Measurements from ENCODE around the gene TSPAN18. TPM values are rescaled to one million over a fixed set of nuclear protein-coding genes. Genes with fewer than 3 reads are reported as not detected.
A peak's percentile ranks its signal among the peaks of the same experiment; 100 is the strongest.

TSPAN18 gene
- total and polyA plus RNA-seq, 2 experiments from 2014 or later = 68.6 to 82.8 TPM

DNA sequence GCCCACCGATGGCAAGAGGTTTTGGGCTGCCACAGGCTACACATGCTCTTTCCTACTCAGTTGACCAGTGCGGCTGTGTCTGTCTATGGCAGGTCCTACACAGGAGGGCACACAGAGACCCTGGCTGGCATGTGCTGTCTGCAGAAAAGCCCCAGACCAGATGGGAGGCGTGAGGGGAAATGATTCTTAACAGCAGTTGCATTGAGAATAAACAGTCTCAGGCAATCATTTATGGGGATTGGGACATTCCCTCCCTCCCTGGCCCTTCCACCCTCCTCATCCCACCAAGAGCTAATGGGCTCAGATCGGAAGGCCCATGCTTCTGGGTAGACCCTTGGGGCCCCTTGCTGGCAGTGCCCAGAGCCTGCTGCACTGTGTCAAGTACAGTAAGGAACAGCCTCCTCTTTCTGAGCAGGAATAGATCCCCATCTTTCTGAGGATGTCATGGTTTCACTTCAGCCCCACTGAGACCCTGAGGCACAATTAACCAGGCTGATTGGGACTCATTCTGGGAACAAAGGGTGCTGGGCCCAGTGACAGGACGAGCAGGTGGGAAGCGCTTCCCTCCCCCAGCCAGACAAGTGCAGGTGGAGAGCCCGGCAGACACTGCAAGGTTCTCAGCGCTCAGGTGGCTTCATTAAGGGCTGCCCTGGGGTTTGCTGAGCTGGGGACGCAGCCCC lies 28.3 kb downstream of the TSPAN18 start:
- Histone ChIP-seq H3K4me1 (ENCODE audit: low read depth) (peaks cover 17% of the 10 kb centered on the region), H3K27ac (no peak overlapping the region), H3K9me3 (ENCODE audit: low read depth) (no peaks in the 10 kb centered on the region), H3K36me3 (no peaks in the 10 kb centered on the region), H3K27me3 (no peaks in the 10 kb centered on the region), H3K4me3 (no peak overlapping the region)
- no peak for DNase-seq (ENCODE audit: low read depth in 1 of 2, low spot score in 1 of 2)
- TF ChIP-seq, protein P1, sequence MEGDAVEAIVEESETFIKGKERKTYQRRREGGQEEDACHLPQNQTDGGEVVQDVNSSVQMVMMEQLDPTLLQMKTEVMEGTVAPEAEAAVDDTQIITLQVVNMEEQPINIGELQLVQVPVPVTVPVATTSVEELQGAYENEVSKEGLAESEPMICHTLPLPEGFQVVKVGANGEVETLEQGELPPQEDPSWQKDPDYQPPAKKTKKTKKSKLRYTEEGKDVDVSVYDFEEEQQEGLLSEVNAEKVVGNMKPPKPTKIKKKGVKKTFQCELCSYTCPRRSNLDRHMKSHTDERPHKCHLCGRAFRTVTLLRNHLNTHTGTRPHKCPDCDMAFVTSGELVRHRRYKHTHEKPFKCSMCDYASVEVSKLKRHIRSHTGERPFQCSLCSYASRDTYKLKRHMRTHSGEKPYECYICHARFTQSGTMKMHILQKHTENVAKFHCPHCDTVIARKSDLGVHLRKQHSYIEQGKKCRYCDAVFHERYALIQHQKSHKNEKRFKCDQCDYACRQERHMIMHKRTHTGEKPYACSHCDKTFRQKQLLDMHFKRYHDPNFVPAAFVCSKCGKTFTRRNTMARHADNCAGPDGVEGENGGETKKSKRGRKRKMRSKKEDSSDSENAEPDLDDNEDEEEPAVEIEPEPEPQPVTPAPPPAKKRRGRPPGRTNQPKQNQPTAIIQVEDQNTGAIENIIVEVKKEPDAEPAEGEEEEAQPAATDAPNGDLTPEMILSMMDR (IDR thresholded peaks at IDR 0.05; ENCODE audit: low read depth, low read length) = no peak

DNA sequence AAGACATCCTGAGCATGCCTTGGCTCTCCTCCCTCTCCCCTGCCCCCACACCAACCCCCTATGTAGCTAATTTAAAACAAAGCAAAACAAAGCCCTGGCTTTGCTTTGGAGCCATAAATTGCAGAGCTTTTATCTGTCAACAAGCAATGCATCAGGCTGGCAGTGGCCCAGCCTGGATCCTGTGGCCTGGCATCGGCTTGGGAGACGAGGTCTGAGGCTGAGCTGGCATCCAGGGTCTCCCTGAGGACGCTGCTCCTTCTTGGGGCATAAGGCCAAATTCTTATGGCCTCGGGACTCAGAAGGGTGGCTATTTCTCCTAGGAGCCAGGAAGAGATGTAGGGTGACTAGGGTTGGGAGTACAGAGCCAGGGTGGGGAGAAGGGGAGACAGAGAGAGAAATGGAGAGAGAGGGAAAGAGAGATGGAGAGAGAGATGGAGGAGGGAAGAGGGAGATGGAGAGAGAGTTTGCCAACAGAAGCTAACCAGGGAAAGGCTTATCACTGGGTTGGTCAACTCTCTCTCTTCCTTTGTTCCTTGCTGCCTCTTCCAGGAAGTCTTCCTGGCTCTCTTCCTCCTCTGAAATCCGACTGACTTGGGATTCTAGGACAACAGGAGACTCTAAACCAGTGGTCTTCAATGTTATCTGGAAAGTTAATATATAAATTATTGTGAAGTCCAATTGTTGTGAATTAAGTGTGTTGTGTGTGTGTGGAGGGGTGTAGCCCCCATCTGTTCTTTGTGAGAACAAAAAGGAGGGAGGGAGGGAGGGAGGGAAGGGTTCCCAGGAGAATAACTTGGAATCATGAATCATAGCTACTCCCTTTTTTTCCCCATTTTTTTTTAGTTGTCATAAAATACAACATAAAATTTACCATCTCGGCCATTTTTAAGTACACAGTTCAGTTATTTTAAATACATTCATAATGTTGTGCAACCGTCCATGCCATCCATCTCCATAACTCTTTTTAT lies 29.1 kb downstream of the TSPAN18 start:
- no peaks in the 10 kb centered on the region for H3K36me3 ChIP-seq
- DNase-seq (ENCODE audit: low read depth in 1 of 2, low spot score in 1 of 2) = no peak
- no peak overlapping the region for H3K4me3 ChIP-seq
- H3K27me3 ChIP-seq = no peaks in the 10 kb centered on the region
- no peaks in the 10 kb centered on the region for H3K9me3 ChIP-seq (ENCODE audit: low read depth)
- TF ChIP-seq, protein P1 (IDR thresholded peaks at IDR 0.05; ENCODE audit: low read depth, low read length) = no peak
- H3K4me1 ChIP-seq (ENCODE audit: low read depth) = peaks cover 26% of the 10 kb centered on the region
- H3K27ac ChIP-seq = no peak overlapping the region

DNA sequence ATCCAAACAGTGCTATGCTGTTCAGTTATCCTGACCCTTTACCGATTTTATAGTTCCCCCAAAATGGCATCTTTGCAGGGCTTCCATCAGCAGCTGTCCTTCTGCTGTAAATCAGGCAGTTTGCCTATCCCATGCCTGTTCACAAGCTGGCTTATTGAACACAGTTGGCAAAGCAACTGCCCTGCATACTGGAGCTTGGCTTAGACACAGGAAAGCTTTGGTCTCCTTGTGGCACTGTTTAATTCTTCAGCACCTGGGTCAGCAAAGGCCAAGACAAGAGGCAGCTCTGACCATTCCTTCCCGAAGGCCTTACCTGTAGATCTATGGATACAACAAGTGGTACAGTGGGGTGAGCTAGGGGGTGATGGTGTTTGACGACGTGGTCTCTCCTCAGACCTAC lies 32.2 kb downstream of the TSPAN18 start:
- Histone ChIP-seq H3K36me3 (no peaks in the 10 kb centered on the region), H3K27me3 (no peaks in the 10 kb centered on the region), H3K9me3 (ENCODE audit: low read depth) (no peaks in the 10 kb centered on the region), H3K27ac (no peak overlapping the region), H3K4me3 (no peak overlapping the region), H3K4me1 (ENCODE audit: low read depth) (peaks cover 51% of the 10 kb centered on the region)
- DNase-seq (ENCODE audit: low read depth in 1 of 2, low spot score in 1 of 2) = no peak
- TF ChIP-seq, protein P1 (IDR thresholded peaks at IDR 0.05; ENCODE audit: low read depth, low read length) = no peak

- H3K4me1 ChIP-seq (ENCODE audit: low read depth) = peaks cover 52% of the 10 kb centered on the region
- H3K9me3 ChIP-seq (ENCODE audit: low read depth) = no peaks in the 10 kb centered on the region
- no peak overlapping the region for H3K4me3 ChIP-seq
- peak overlapping the region; percentile 94 for H3K27ac ChIP-seq
- no peaks in the 10 kb centered on the region for H3K27me3 ChIP-seq
- DNase-seq (ENCODE audit: low read depth in 1 of 2, low spot score in 1 of 2) = no peak
- TF ChIP-seq, protein P1 (IDR thresholded peaks at IDR 0.05; ENCODE audit: low read depth, low read length) = no peak
- no peaks in the 10 kb centered on the region for H3K36me3 ChIP-seq
Observed at GRCh38 chr11:44759743-44760476, 33.1 kb downstream of the TSPAN18 start.

GRCh38 chr11:44760477-44760872 lies 33.7 kb downstream of the TSPAN18 start:
- TF ChIP-seq, protein P1 (IDR thresholded peaks at IDR 0.05; ENCODE audit: low read depth, low read length) = no peak
- H3K4me1 ChIP-seq (ENCODE audit: low read depth) = peaks cover 46% of the 10 kb centered on the region
- H3K27ac ChIP-seq = peak overlapping the region; percentile 94
- H3K4me3 ChIP-seq = no peak overlapping the region
- no peaks in the 10 kb centered on the region for H3K9me3 ChIP-seq (ENCODE audit: low read depth)
- no peak for DNase-seq (ENCODE audit: low read depth in 1 of 2, low spot score in 1 of 2)
- no peaks in the 10 kb centered on the region for H3K27me3 ChIP-seq
- no peaks in the 10 kb centered on the region for H3K36me3 ChIP-seq

Measured in cardiac muscle cell (in vitro differentiated cells and primary cell).